Esophagus muscularis mucosa (tissue), 4 donors: Measurements from ENCODE around the gene CAV3. TPM values are rescaled to one million over a fixed set of nuclear protein-coding genes. Genes with fewer than 3 reads are reported as not detected.

Source experiments
- DNase-seq: peaks from one replicate; pipeline ENCODE4 v3.0.0-alpha.2; 2017; ENCODE audit errors: extremely low spot score
- H3K27ac ChIP-seq, 4 donors: fragments of 200-600 bp; sonication (generic); replicated peaks in 1 of 4; 1 replicate in 3 of 4; 2 replicates in 1 of 4; pipeline ENCODE4 v1.5.1; 2016 to 2019; ENCODE audit warnings: mild to moderate bottlenecking in 1 of 4
- H3K27me3 ChIP-seq, 4 donors: fragments of 200-600 bp; sonication (generic); one replicate each; pipeline versions ENCODE4 v1.5.1 to v1.6.0; 2016 to 2019
- H3K36me3 ChIP-seq, 4 donors: fragments of 200-600 bp; sonication (generic); one replicate each; pipeline ENCODE4 v1.5.1; 2016 to 2019
- H3K4me1 ChIP-seq, 4 donors: fragments of 200-600 bp; sonication (generic); one replicate each; pipeline ENCODE4 v1.5.1; 2016 to 2019
- H3K4me3 ChIP-seq, 4 donors: fragments of 200-600 bp; sonication (generic); 1 replicate in 2 of 4; 2 replicates in 2 of 4; pipeline ENCODE4 v1.5.1; 2016 to 2019; ENCODE audit warnings: mild to moderate bottlenecking in 4 of 4, moderate library complexity in 1 of 4
- H3K9me3 ChIP-seq, 4 donors: fragments of 200-600 bp; sonication (generic); 1 replicate in 3 of 4; 2 replicates in 1 of 4; pipeline ENCODE4 v1.5.1; 2016 to 2019
- EP300 ChIP-seq: sonication (generic); formaldehyde crosslinking; IDR thresholded peaks from one replicate; pipeline ENCODE4 v1.6.1; 2017; ENCODE audit warnings: antibody characterized with exemption
- POLR2A ChIP-seq: fragments of 450-650 bp; IDR thresholded peaks from one replicate; pipeline ENCODE4 v1.6.1; 2017; ENCODE audit warnings: antibody characterized with exemption, moderate library complexity, mild to moderate bottlenecking, low read depth
- POLR2AphosphoS5 ChIP-seq, 2 donors: sonication (generic); formaldehyde crosslinking; IDR thresholded peaks; one replicate each; pipeline ENCODE4 v1.6.1; 2017; ENCODE audit warnings: antibody characterized with exemption in 2 of 2
- WGBS: methylation state at CpG from one replicate; pipeline ENCODE4 v1.1.5; 2018; 5-methylcytosine and 5-hydroxymethylcytosine counted together
- intact Hi-C: fragments of 100-400 bp; cut with DNase I; formaldehyde crosslinking; loops from one replicate; pipeline ENCODE4 v1.15.1; 2023
- total RNA-seq, 4 donors: library from RNA; depleted of rRNA; stranded (reverse); fragments of >200 nt; gene quantifications; one replicate each; pipeline versions ENCODE4 v1.1.0 to v1.2.1, GENCODE V29; 2016
- TF ChIP-seq, protein P1 (sequence below), 3 experiments: fragments of 200-600 bp in 2 of 3; fragments of 450-650 bp in 1 of 3; sonication (generic) in 2 of 3; IDR thresholded peaks; one replicate each; pipeline ENCODE4 v1.5.1; 2017 to 2019; ENCODE audit warnings: antibody characterized with exemption in 3 of 3, mild to moderate bottlenecking in 2 of 3, moderate library complexity in 1 of 3

CAV3 gene
- total RNA-seq, 4 donors from 2014 or later: not detected

GRCh38 chr3:8729479-8729878 lies 4.1 kb upstream of the CAV3 start:
- Histone ChIP-seq H3K36me3 (no peaks in the 10 kb centered on the region), H3K27me3 (no peaks in the 10 kb centered on the region), H3K4me1 (peaks cover 0 to 4% (median 0%) of the 10 kb centered on the region in 4 donors), H3K9me3 (peaks cover 0 to 11% (median 9%) of the 10 kb centered on the region in 4 donors), H3K4me3 (no peak overlapping the region), H3K27ac (no peak overlapping the region)
- WGBS: 92% methylated on average over 3 of the region's 3 CpGs
- no peak for DNase-seq
- TF ChIP-seq, protein P1, sequence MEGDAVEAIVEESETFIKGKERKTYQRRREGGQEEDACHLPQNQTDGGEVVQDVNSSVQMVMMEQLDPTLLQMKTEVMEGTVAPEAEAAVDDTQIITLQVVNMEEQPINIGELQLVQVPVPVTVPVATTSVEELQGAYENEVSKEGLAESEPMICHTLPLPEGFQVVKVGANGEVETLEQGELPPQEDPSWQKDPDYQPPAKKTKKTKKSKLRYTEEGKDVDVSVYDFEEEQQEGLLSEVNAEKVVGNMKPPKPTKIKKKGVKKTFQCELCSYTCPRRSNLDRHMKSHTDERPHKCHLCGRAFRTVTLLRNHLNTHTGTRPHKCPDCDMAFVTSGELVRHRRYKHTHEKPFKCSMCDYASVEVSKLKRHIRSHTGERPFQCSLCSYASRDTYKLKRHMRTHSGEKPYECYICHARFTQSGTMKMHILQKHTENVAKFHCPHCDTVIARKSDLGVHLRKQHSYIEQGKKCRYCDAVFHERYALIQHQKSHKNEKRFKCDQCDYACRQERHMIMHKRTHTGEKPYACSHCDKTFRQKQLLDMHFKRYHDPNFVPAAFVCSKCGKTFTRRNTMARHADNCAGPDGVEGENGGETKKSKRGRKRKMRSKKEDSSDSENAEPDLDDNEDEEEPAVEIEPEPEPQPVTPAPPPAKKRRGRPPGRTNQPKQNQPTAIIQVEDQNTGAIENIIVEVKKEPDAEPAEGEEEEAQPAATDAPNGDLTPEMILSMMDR (IDR thresholded peaks at IDR 0.05): no peak
- TF ChIP-seq POLR2A (no peak), EP300 (no peak), POLR2AphosphoS5 (IDR thresholded peaks at IDR 0.05) (no peak)
- intact Hi-C loops: no loop called here

DNA sequence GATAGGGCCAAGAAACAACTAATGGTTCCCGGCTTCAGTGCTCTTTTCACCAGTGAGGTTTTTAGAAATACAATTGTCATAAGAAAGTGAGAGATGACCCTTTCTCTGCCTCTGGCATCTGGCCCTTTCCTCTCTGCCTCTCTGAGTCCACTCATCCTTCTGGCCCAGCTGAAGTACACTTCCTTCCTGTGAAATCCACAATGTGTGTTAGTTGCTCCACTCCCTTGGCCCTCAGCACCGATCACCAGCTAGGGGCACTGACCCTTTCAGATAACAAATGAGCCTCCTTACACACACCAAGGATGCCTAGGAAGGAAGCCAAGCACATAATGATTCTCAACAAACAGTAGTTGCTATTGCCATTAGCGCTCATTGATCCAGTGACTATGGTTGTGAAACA lies 2.9 kb upstream of the CAV3 start:
- peaks cover 0 to 4% (median 0%) of the 10 kb centered on the region in 4 donors for H3K4me1 ChIP-seq
- 64% methylated on average over 3 of the region's 3 CpGs for WGBS
- peaks cover 0 to 10% (median 9%) of the 10 kb centered on the region in 4 donors for H3K9me3 ChIP-seq
- no peaks in the 10 kb centered on the region for H3K27me3 ChIP-seq
- H3K27ac ChIP-seq: no peak overlapping the region
- H3K36me3 ChIP-seq: no peaks in the 10 kb centered on the region
- intact Hi-C loops: no loop called here
- TF ChIP-seq EP300 (no peak), POLR2A (no peak), POLR2AphosphoS5 (IDR thresholded peaks at IDR 0.05) (no peak)
- TF ChIP-seq, protein P1 (IDR thresholded peaks at IDR 0.05): no peak
- H3K4me3 ChIP-seq: no peak overlapping the region
- DNase-seq: no peak

DNA sequence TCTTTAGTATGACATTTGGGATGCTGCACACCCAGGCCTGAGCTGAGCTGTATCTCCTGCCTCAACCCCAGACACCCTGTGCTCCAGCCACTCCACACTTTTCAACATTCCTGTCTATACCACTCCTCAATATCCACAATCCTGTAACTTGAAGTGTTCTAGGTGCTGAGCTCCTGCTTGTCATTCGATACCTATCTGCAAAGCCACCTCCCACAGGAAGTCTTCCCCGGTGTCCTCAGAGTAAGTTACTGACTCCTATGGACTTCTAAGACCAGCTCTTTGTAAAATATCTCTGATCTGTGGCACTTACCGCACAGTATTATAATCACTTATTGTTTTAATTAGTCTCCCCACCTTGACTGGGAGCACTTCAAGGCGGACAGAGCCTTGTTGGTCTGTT lies 1.2 kb upstream of the CAV3 start:
- 78% methylated on average over 4 of the region's 4 CpGs for WGBS
- no peak overlapping the region for H3K4me3 ChIP-seq
- peaks cover 0 to 4% (median 0%) of the 10 kb centered on the region in 4 donors for H3K4me1 ChIP-seq
- TF ChIP-seq EP300 (no peak), POLR2AphosphoS5 (IDR thresholded peaks at IDR 0.05) (no peak), POLR2A (no peak)
- TF ChIP-seq, protein P1 (IDR thresholded peaks at IDR 0.05): no peak
- H3K36me3 ChIP-seq: no peaks in the 10 kb centered on the region
- no peak for DNase-seq
- H3K27me3 ChIP-seq: peaks cover 0 to 8% (median 0%) of the 10 kb centered on the region in 4 donors
- H3K9me3 ChIP-seq: no peaks in the 10 kb centered on the region
- H3K27ac ChIP-seq: no peak overlapping the region
- intact Hi-C loops: no loop called here

DNA sequence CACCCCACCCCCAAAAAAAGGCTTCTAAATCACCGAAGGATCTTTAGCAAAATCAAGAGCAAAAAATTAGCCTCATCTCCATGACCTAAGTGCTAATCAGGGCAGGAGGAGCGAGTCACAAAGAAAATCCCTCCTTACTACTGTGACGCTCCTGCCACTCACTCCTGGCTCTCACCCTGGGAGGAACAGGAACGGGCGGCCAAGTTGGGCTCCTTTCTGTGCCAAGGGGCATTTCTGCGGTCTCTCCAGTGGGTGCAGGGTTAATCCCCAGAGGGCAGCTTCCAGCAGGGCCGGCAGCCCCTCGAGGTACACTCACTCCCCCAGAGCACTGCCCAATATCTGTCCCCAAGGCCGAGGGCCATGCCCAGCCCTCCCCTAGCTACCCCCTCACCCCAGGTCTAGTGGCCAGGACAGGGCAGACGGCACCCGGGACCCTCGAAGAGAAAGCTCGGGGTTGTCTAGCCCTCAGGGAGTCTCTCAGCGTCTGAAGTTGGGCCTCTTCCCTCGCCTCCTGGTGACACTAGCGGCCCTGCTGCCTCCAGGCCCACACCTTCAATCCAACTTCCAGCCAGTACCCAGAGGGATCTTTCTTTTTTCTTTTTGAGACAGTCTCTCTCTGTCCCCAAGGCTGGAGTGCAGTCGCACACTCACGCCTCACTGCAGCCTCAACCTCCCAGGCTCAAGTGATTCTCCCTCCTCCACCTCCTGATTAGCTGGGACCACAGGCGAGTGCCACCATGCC lies 706 bp downstream of the CAV3 start:
- Histone ChIP-seq H3K9me3 (no peaks in the 10 kb centered on the region), H3K36me3 (no peaks in the 10 kb centered on the region), H3K4me3 (no peak overlapping the region), H3K27me3 (peaks cover 0 to 16% (median 0%) of the 10 kb centered on the region in 4 donors), H3K4me1 (peaks cover 0 to 4% (median 0%) of the 10 kb centered on the region in 4 donors), H3K27ac (no peak overlapping the region)
- 95% methylated on average over 14 of the region's 19 CpGs for WGBS
- TF ChIP-seq, protein P1 (IDR thresholded peaks at IDR 0.05): no peak
- TF ChIP-seq POLR2AphosphoS5 (IDR thresholded peaks at IDR 0.05) (no peak), POLR2A (no peak), EP300 (no peak)
- no peak for DNase-seq
- intact Hi-C loops: no loop called here
